ENCODE data around the gene ARHGAP42.

ARHGAP42 gene

GRCh38 chr11:100681064-100681502, 6.0 kb upstream of the ARHGAP42 start:
- DNase-seq (ENCODE audit: low read depth) = peak; percentile 43

- DNase-seq (ENCODE audit: low read depth) = peak; percentile 49
Measured at GRCh38 chr11:100682247-100682969, 4.7 kb upstream of the ARHGAP42 start.

- no peak for DNase-seq (ENCODE audit: low read depth)
Measured at GRCh38 chr11:100683126-100683525, 4.0 kb upstream of the ARHGAP42 start.

- no peak for DNase-seq (ENCODE audit: low read depth)
Measured at GRCh38 chr11:100684101-100685065, 2.7 kb upstream of the ARHGAP42 start.

GRCh38 chr11:100686476-100687053, 523 bp upstream of the ARHGAP42 start:
- no peak for DNase-seq (ENCODE audit: low read depth)

- peak; percentile 81 for DNase-seq (ENCODE audit: low read depth)
Measured at GRCh38 chr11:100687630-100688395, 725 bp downstream of the ARHGAP42 start.

- DNase-seq (ENCODE audit: low read depth) = no peak
Measured at GRCh38 chr11:100689141-100689540, 2.1 kb downstream of the ARHGAP42 start.

- no peak for DNase-seq (ENCODE audit: low read depth)
Measured at GRCh38 chr11:100691896-100692653, 5.0 kb downstream of the ARHGAP42 start.

GRCh38 chr11:100695911-100696310, 8.8 kb downstream of the ARHGAP42 start:
- DNase-seq (ENCODE audit: low read depth) = no peak

- DNase-seq (ENCODE audit: low read depth) = no peak
Measured at GRCh38 chr11:100703139-100703538, 16.1 kb downstream of the ARHGAP42 start.

GRCh38 chr11:100703801-100704575, 16.9 kb downstream of the ARHGAP42 start:
- no peak for DNase-seq (ENCODE audit: low read depth)

- no peak for DNase-seq (ENCODE audit: low read depth)
Measured at GRCh38 chr11:100705447-100705846, 18.4 kb downstream of the ARHGAP42 start.

GRCh38 chr11:100706179-100706578, 19.1 kb downstream of the ARHGAP42 start:
- DNase-seq (ENCODE audit: low read depth) = no peak

GRCh38 chr11:100709233-100709957, 22.3 kb downstream of the ARHGAP42 start:
- DNase-seq (ENCODE audit: low read depth) = peak; percentile 50

- DNase-seq (ENCODE audit: low read depth) = no peak
Measured at GRCh38 chr11:100711984-100712383, 24.9 kb downstream of the ARHGAP42 start.

GRCh38 chr11:100712583-100712982, 25.5 kb downstream of the ARHGAP42 start:
- DNase-seq (ENCODE audit: low read depth) = no peak

- no peak for DNase-seq (ENCODE audit: low read depth)
Measured at GRCh38 chr11:100715165-100715761, 28.2 kb downstream of the ARHGAP42 start.

- DNase-seq (ENCODE audit: low read depth) = no peak
Measured at GRCh38 chr11:100716838-100717237, 29.8 kb downstream of the ARHGAP42 start.

GRCh38 chr11:100719362-100719761, 32.3 kb downstream of the ARHGAP42 start:
- no peak for DNase-seq (ENCODE audit: low read depth)
